GM21786 (cell line): ENCODE data around the gene DRG1.
"Not testable (repeated sequence)": the region's sequence is repeated elsewhere in the genome, so short reads cannot be mapped to it uniquely, and the experiment has no call there.

ENCODE experiments used
- ATAC-seq: cut with Tn5 transposase; IDR thresholded peaks from one replicate; pipeline ENCODE4 v1.9.1; 2021; ENCODE audit not compliant: unreplicated experiment

DRG1 gene

DNA sequence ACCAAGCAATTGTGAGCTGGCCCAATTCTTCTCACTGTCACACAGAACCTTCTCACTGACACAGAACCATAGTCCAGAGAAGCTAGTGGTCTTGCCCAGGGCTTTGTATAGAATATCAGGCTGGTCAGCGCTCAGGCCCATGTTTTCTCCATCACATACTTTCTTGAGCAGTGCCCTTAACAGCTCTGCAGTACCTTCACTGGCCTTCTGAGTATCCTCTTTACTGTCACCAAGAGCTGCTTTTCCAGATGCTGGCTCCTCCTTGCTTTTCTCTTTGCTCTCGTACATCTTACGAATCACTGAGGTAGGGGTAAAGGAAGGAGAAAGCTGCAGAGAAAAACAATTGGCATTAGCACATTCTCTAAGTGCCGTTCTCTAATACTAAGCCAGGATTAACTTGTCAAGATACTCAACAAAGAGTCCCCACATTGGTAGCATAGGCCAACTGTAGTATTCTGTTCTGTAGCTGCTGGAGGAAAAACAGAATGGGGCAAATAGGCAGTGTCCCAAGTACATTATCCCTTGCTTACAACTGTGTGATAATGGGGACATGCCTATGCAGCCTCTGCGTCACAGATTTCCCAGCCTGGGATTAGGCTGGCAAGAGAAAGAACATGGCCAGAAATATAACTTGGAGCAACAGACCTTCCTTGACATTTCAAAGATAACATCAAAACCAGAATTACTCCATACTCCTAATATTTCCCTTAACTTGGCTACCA, 43.5 kb downstream of the DRG1 start:
- ATAC-seq, result no peak

DNA sequence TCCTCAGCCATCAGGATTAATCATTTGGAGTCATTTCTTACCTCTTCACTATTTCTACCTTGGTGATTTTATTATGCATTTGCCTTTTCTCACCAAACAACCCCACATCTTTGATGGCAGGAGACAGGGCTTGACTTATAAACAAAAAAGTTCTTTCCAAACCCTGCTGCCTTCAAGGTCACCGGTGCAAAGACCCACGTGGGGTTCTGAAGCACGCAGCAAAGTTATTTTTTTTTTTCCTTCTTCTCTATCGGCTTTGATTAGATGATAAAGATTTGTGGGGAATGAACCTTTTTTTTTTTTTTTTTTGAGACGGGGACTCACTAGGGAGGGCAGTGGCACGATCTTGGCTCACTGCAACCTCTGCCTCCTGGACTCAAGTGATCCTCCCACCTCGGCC, 44.1 kb downstream of the DRG1 start:
- no peak for ATAC-seq

DNA sequence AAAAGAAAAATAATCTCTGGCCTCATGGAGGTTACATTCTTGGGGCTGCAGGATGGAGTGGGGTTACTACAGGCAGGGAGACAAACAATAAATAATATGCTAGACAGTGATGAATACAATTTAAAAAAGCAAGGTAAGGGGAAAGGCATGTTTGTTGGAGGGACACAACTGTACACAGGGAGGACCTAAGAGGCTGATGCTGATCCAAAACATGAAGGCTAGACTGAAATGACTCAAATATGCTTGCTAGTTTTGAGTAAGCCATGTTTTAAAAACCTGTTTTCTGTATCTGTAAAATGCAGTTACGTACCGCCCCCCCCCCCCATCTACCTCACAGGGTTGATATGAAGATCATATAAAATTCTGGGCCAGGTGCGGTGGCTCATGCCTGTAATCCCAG, 46.2 kb downstream of the DRG1 start:
- no peak for ATAC-seq

DNA sequence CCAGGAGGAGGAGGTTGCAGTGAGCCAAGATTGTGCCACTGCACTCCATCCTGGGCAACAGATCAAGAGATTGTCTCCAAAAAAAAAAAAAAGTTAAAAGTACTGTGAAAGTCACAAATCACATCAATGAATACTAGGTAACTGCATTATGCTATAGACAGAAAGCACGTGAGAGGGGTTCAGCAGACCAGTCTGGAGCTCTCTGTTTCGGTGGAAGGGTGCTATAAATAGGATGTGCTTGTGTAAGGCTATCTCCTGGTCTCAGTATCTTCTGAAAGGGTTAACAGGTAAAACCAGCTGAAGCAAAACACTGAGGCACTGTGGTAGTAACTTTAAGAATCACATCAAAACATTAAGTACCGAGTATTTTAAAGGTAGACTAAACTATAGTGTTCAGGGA, 46.8 kb downstream of the DRG1 start:
- no peak for ATAC-seq

DNA sequence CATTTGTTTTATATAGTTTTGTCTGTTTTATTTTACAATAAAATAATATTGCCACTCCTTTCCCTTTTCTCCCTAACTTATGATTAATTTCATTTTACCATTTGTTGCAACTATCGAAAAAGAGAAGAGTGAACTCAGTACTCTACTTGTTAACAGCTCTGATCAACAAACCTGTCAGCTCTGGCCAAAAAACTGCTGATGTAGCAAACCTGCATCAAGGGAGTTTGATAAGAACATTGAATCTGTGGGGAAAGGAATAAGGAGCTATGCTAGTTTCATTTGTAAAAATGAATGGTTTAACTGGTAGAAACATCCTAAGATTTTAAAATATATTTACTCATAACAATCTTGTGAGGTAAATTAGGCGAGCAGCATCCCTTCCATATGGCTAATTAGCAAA, 47.4 kb downstream of the DRG1 start:
- no peak for ATAC-seq

DNA sequence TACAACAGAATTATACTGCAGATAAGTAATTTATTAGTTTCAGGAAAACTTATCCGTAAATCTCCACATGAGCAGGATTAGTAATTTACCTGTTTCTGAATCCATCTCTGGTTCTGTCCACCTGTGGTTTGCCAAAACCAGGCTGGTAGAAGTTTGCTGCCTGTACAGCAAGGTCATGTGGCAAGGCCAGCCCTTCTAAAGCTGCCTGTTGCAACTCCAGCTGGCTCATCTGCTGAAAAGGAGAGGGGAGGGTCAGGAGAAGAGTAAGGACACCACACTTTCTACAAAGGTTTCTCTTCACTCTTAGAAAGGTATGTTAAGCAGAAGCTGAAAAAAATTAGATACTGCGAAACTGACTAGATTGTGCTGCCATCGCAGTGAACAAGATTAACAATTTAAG, 47.9 kb downstream of the DRG1 start:
- ATAC-seq, result no peak

DNA sequence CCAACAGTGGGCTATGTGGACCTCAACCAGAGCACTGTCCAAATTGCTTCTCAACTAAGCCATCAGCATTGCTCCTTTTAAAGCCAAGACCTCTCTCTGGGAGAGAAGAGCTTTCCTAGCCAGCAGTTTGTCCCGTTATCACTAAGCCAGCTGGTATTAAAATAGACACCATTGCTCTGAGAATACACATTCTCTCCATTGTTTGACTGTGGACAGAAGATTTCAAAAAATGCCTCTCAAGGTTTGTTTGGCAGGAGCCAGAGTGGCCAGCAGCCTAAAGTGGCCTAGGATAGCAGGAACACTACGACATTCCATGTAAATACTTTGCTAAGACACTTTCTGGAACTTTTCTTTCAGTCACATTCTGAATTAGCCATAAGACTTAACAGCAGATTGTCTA, 49.0 kb downstream of the DRG1 start:
- ATAC-seq, result no peak

DNA sequence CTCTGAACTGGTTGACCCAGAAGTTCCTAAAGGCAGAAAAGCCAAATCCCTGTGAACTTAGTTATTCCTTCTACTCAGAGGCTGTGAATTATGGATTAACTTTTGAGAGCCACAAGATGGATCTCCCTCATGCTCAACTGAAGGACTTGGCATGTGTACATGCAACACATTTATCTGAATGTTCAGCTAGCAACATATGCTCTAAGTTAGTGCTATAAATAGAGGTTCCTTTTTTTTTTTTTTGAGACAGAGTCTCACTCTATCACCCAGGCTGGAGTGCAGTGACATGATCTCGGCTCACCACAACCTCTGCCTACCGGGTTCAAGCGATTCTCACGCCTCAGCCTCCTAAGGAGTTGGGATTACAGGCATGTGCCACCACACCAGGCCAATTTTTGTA, 50.1 kb downstream of the DRG1 start:
- no peak for ATAC-seq

DNA sequence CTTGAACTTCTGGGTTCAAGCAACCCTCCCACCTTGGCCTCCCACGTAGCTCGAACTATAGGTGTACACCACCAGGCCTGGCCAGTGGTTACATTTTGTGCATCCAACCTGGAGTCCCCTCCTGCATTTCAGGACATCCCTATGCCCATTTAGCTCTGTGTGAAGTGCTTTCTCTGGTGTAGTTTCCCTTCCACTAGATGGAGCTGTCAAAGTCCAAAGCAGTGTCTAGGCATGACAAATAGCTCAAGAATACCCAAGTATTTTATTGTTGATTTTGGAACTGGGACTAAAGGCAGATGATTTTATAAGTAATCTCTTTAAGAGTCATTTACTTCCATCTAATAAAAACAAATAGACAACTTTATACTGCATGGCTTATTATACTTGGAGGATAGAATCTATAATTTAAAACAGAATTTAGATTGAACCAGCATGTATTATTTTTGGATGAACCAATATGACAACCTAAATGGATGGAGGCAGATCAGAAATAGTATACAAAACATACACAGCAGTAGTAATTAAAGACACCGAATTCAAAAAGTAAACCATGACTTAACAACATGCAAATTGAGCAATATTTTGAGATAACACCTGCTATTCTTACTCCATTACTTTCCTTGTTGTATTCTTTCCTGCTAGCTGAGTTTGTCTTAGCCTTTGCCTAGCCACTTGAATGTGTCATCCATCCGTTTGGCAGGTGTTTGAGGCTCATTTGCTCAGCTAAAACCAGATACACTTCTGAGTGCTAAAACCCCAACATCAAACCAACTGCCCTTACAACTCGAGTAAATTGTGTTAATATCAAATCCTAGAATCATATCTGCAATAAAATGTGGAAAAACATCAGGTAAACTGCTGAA, 52.5 kb downstream of the DRG1 start:
- ATAC-seq, result no peak

DNA sequence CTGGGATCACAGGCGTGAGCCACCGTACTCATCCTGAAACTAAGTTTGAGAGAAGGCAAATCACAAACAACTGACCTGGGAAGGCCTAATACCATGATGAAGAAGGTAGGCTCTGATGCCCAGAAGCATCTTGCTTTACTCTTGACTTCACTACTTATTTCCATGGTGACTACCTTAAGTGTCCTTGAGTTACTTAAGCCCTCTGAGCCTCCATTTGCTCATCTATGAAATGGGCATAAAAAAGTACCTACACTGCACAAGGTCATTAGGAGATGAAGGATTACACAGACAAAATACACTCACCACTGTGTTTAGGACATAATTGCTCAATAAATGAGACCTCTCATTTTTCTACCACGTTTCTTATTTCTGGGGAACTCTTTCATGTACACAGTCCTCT, 62.3 kb downstream of the DRG1 start:
- ATAC-seq, result no peak

DNA sequence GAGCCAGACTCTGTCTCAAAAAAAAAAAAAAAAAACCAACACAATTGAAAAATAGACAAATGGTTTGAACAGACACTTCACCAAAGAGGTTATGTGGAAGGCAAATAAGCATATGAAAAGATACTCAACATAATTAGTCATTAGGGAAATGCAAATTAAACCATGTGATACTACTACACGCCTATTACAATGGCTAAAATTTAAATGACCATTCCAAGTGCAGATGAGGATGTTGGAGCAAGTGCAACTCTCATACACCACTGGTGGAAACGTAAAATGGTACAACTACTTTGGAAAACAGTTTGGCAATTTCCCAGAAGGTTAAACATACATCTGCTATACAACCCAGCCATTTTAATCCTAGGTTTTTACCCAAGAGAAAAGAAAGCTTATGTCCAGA, 65.9 kb downstream of the DRG1 start:
- ATAC-seq, result no peak

DNA sequence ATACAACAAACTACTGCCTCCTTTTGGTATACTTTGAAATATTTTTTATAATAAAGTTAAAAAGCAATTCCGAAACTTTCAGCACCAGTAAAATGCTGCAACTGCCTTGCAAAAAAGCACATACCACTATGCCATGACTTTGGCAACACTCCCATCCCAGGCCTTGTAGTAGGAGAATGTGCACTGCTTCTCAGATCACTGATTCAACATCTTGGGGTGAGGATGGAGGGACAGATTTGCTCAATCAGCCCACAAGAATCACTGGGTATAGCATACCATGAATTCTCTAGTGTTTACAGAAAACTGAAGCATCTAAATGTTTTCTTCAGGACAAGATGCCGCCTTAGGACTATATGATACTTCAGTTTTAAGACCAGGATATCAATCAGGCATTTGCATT, 75.3 kb downstream of the DRG1 start:
- no peak for ATAC-seq

DNA sequence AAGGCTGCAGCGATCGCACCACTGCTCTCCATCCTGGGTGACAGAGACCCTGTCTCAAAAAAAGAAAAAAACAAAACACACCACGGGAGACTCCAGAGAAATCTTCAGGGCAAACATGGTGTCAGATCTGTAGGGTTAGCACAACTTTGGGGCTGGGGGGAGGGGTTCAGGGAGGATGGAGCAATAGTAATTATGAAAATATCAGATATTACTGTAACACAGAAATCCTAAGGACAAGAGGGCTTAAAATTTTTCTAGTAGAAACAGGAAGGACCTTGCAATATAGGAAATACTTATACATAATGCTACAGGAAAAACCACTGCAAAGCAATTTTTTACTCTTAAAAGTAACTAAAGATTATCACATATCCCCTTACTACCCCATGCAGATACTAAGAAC, 76.4 kb downstream of the DRG1 start:
- ATAC-seq, result no peak

DNA sequence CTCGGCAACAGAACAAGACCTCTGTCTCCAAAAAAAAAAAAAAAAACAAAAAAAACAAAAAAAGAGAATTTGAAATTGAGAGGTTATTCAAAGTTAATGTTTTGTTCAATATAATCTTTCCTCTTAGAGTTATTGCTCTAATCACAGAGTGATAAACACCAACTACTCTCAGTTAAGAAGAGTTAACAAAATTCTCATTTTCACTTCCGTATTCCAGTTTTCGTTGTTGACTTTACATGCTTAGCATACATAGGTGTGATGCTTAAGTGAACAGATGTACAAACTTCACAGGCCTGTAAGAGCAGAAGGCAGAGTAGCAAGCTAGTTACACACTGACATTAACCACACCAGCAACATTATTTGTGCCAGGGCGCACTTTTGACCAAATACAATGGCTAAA, 77.9 kb downstream of the DRG1 start:
- ATAC-seq, result peak; percentile 70

DNA sequence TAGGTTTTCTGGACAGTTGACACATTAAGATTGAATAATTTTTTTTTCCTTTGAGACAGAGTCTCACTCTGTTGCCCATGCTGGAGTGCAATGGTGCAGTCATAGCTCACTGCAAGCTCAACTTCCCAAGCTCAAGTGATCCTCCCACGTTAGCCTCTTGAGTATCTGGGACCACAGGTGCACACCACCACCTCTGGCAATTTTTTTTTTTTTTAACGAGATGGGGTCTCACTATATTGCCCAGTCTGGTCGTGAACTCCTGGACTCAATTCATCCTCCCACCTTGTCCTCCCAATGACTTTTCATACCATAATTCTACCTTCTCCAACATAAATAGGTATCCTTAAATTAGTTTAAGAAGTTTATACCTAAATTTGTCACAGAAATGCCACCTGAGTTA, 81.7 kb downstream of the DRG1 start:
- no peak for ATAC-seq

DNA sequence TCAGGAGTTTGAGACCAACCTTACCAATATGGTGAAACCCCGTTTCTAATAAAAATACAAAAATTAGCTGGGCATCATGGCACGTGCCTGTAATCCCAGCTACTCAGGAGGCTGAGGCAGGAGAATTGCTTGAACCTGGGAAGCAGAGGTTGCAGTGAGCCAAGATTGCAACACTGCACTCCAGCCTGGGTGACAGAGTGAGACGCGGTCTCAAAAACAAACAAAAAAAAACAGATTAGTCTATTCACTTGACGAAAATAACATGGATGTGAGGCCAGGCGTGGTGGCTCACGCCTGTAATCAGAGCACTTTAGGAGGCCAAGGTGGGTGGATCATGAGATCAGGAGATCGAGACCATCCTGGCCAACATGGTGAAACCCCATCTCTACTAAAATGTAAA, 83.1 kb downstream of the DRG1 start:
- ATAC-seq, result not testable (repeated sequence)
